ENCODE results near the gene DENND2D. TPM values are rescaled to one million over a fixed set of nuclear protein-coding genes. Genes with fewer than 3 reads are reported as not detected.

Gene DENND2D
- total and polyA plus RNA-seq, 2 donors (not counting 3 experiments of a cell fraction or from before 2014, with no cell fraction given): 0.41 to 1.00 TPM

DNA sequence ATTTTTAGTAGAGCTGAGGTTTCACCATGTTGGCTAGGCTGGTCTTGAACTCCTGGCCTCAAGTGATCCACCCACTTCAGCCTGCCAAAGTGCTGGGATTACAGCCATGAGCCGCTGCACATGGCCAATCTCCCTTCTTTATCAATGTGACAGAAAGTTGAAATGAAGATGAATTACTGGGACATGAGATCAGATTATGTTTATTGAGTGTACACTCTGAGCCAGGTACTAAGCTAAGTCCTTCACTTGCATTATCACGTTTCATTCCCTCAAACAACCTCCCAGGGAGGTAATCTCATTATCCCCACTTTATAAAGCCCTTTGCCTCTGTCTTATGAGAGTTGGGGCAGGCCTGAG, 20.8 kb upstream of the DENND2D start:
- Histone ChIP-seq H3K9ac (replicated peaks; ENCODE audit: extremely low read depth, insufficient read depth, low read length) (no peak overlapping the region), H3K4me2 (ENCODE audit: insufficient read depth, low read length) (no peak overlapping the region), H3K4me1 (ENCODE audit: control insufficient read depth, extremely low read depth, insufficient read depth, low read length) (no peaks in the 10 kb centered on the region), H3K9me1 (replicated peaks; ENCODE audit: control insufficient read depth, extremely low read depth, insufficient read depth, low read length) (no peaks in the 10 kb centered on the region), H2AFZ (ENCODE audit: low read depth, low read length) (no peak overlapping the region), H3K9me3 (replicated peaks; ENCODE audit: control insufficient read depth, insufficient read depth, low read length) (no peaks in the 10 kb centered on the region), H3K36me3 (ENCODE audit: control insufficient read depth in 2 of 2, extremely low read depth in 1 of 2, insufficient read depth in 2 of 2, low read length in 2 of 2) (no peaks in the 10 kb centered on the region), H3K4me3 (replicated peaks in 1 of 3; ENCODE audit: insufficient read depth in 1 of 3, low read depth in 1 of 3, low read length in 3 of 3) (no peak overlapping the region), H3K27me3 (ENCODE audit: control insufficient read depth in 2 of 2, insufficient read depth in 2 of 2, low read length in 2 of 2) (peaks cover 5 to 8% of the 10 kb centered on the region in 2 experiments), H3K27ac (ENCODE audit: insufficient read depth, low read depth, low read length) (no peak overlapping the region), H3K79me2 (ENCODE audit: control insufficient read depth, insufficient read depth, low read length) (no peaks in the 10 kb centered on the region), H4K20me1 (replicated peaks; ENCODE audit: control insufficient read depth, extremely low read depth, insufficient read depth, low read length) (no peaks in the 10 kb centered on the region)
- ChIA-PET POLR2A (no interaction called here), CTCF (interaction anchor here (1.0 to 7.4 kb wide), 4 partner anchors 23 to 287 kb away, joined by 3 to 266 read pairs (median 4); no protein-coding TSS in a partner anchor)
- no TSS peak for BruUV-seq (replicated peaks)
- dilution Hi-C loops (cut with MboI; ENCODE audit: extremely low pct_ligation_motif_present, low sequenced_read_pairs): no loop called here
- intact Hi-C loops (cut with micrococcal nuclease): no loop called here
- DNase-seq (ENCODE audit: low read depth, low spot score): no peak
- no peak for TF ChIP-seq JUN (IDR thresholded peaks at IDR 0.05; ENCODE audit: borderline replicate concordance, insufficient read depth, insufficient read length, low read depth)
- FAIRE-seq: no peak

DNA sequence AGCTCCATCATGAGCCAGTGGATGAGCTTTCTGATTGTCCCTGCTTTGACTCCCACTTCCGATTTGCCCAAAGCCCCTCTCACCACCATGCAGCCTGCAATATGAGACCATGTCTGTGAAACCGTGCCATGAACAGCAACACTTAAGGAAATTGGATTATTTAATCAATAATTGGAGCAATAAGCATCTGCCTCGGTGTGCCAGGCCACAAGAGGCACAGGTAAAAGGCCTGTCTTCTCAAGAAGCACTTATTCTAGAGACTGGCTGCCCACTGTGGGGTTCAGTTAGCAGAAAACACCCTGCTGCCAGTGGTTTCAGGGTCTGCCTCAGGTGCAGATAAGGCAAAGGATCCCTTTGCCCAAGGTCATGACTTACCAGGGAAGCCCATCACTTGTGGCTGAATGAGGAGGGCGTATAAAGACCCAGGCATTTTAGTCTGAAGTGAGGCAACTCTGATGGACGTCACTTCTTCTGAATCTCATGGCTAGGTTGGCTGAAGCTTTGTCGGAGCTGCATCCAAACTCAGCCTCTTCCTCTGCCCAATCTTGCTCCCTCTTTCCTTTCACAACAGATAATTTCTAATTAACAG, 19.9 kb upstream of the DENND2D start:
- H3K36me3 ChIP-seq (ENCODE audit: control insufficient read depth in 2 of 2, extremely low read depth in 1 of 2, insufficient read depth in 2 of 2, low read length in 2 of 2): no peaks in the 10 kb centered on the region
- no peak overlapping the region for H3K27ac ChIP-seq (ENCODE audit: insufficient read depth, low read depth, low read length)
- intact Hi-C loops (cut with micrococcal nuclease): no loop called here
- no peaks in the 10 kb centered on the region for H3K9me3 ChIP-seq (replicated peaks; ENCODE audit: control insufficient read depth, insufficient read depth, low read length)
- BruUV-seq (replicated peaks): no TSS peak
- no peaks in the 10 kb centered on the region for H4K20me1 ChIP-seq (replicated peaks; ENCODE audit: control insufficient read depth, extremely low read depth, insufficient read depth, low read length)
- H2AFZ ChIP-seq (ENCODE audit: low read depth, low read length): no peak overlapping the region
- H3K4me3 ChIP-seq (replicated peaks in 1 of 3; ENCODE audit: insufficient read depth in 1 of 3, low read depth in 1 of 3, low read length in 3 of 3): no peak overlapping the region
- POLR2A ChIA-PET: no interaction called here
- CTCF ChIA-PET: interaction anchor here (0.6 to 7.4 kb wide), 4 partner anchors 31 to 554 kb away, joined by 3 to 266 read pairs (median 4); no protein-coding TSS in a partner anchor
- DNase-seq (ENCODE audit: low read depth, low spot score) (no peak), FAIRE-seq (no peak)
- no peaks in the 10 kb centered on the region for H3K4me1 ChIP-seq (ENCODE audit: control insufficient read depth, extremely low read depth, insufficient read depth, low read length)
- H3K27me3 ChIP-seq (ENCODE audit: control insufficient read depth in 2 of 2, insufficient read depth in 2 of 2, low read length in 2 of 2): peaks cover 5 to 8% of the 10 kb centered on the region in 2 experiments
- H3K9ac ChIP-seq (replicated peaks; ENCODE audit: extremely low read depth, insufficient read depth, low read length): no peak overlapping the region
- no peaks in the 10 kb centered on the region for H3K9me1 ChIP-seq (replicated peaks; ENCODE audit: control insufficient read depth, extremely low read depth, insufficient read depth, low read length)
- H3K79me2 ChIP-seq (ENCODE audit: control insufficient read depth, insufficient read depth, low read length): no peaks in the 10 kb centered on the region
- no peak overlapping the region for H3K4me2 ChIP-seq (ENCODE audit: insufficient read depth, low read length)
- dilution Hi-C loops (cut with MboI; ENCODE audit: extremely low pct_ligation_motif_present, low sequenced_read_pairs): no loop called here
- TF ChIP-seq, protein P1, sequence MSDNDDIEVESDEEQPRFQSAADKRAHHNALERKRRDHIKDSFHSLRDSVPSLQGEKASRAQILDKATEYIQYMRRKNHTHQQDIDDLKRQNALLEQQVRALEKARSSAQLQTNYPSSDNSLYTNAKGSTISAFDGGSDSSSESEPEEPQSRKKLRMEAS (IDR thresholded peaks at IDR 0.05; ENCODE audit: insufficient read depth, insufficient read length): no peak
- no peak for TF ChIP-seq FOS (IDR thresholded peaks at IDR 0.05; ENCODE audit: borderline replicate concordance, insufficient read depth, low read length)
- no peak for TF ChIP-seq POLR2AphosphoS5 (IDR thresholded peaks at IDR 0.05; ENCODE audit: insufficient read depth, low read depth, low read length)
- no peak for TF ChIP-seq EZH2 (IDR thresholded peaks at IDR 0.05; ENCODE audit: borderline replicate concordance, low read depth, low read length, severe bottlenecking)

All from endothelial cell of umbilical vein (primary cell).